GM12878 (cell line): ENCODE results near the gene DCBLD2. TPM values are rescaled to one million over a fixed set of nuclear protein-coding genes. Genes with fewer than 3 reads are reported as not detected.

Experiments
- ATAC-seq: fragments of 200-7000 bp; cut with Tn5 transposase; 3 replicates; pipeline ENCODE4 v1.9.1; 2020; ENCODE audit warnings: mild to moderate bottlenecking, moderate library complexity
- BruUV-seq: library from RNA; stranded (reverse); fragments of 400-500 nt; replicated peaks from 2 replicates; lab custom pipeline; 2021; lab: Mats Ljungman, UMichigan
- CTCF ChIA-PET: fragments of 300-600 bp; sonication (Branson Sonifier 250); formaldehyde crosslinking; extraction: SDS; loops from one replicate; lab custom pipeline; 2021; ENCODE audit warnings: inconsistent platforms; lab: Yijun Ruan, JAX
- POLR2A ChIA-PET: fragments of 350-600 bp; formaldehyde crosslinking; extraction: SDS; loops from one replicate; lab custom pipeline; 2021; ENCODE audit warnings: inconsistent platforms; lab: Charles Lee
- RAD21 ChIA-PET: fragments of 300-600 bp; sonication (Branson Sonifier 250); formaldehyde crosslinking; loops from one replicate; lab custom pipeline; 2023; ENCODE audit warnings: antibody characterized with exemption; ENCODE audit not compliant: unreplicated experiment; lab: Charles Lee
- SMC1A ChIA-PET: fragments of 300-600 bp; sonication (Branson Sonifier 250); formaldehyde crosslinking; loops from one replicate; lab custom pipeline; 2023; ENCODE audit not compliant: unreplicated experiment, uncharacterized antibody; lab: Charles Lee
- DNase-seq: peaks from one replicate; pipeline ENCODE4 v3.0.0-alpha.2; 2011; ENCODE audit warnings: low read depth, low spot score
- FAIRE-seq: peaks from 3 replicates; lab custom pipeline; 2011; peaks lifted over from hg19 to GRCh38; lab: Jason Lieb, UNC
- H2AFZ ChIP-seq: 2 replicates; pipeline ENCODE4 v1.6.0; 2011; ENCODE audit warnings: low read depth, low read length, control low read depth; ENCODE audit not compliant: control insufficient read depth
- H3K27ac ChIP-seq: 2 replicates; pipeline ENCODE4 v1.5.1; 2011; ENCODE audit warnings: control low read depth; ENCODE audit not compliant: control insufficient read depth, insufficient read depth
- H3K27me3 ChIP-seq, 2 experiments: replicated peaks in 1 of 2; 2 replicates each; pipeline versions ENCODE4 v1.6.0 to v1.6.1; 2011; ENCODE audit warnings: low read length in 1 of 2; ENCODE audit not compliant: control insufficient read depth in 2 of 2, insufficient read depth in 2 of 2
- H3K36me3 ChIP-seq, 2 experiments: 2 replicates each; pipeline ENCODE4 v1.5.1; 2011; ENCODE audit warnings: low read length in 1 of 2; ENCODE audit not compliant: control insufficient read depth in 2 of 2, insufficient read depth in 2 of 2
- H3K4me1 ChIP-seq: 2 replicates; pipeline ENCODE4 v1.6.1; 2011; ENCODE audit warnings: mild to moderate bottlenecking, low read length, moderate library complexity, mixed read lengths; ENCODE audit not compliant: control insufficient read depth, insufficient read depth
- H3K4me2 ChIP-seq: 2 replicates; pipeline ENCODE4 v1.6.0; 2011; ENCODE audit warnings: control low read depth; ENCODE audit not compliant: control insufficient read depth, insufficient read depth
- H3K4me3 ChIP-seq: fragments of 200-600 bp; sonication (generic); 2 replicates; pipeline ENCODE4 v1.5.1; 2016
- H3K79me2 ChIP-seq: 2 replicates; pipeline ENCODE4 v1.6.0; 2011; ENCODE audit warnings: low read length; ENCODE audit not compliant: control insufficient read depth, insufficient read depth
- H3K9ac ChIP-seq: 2 replicates; pipeline ENCODE4 v1.8.0; 2011; ENCODE audit warnings: low read length, control low read depth, mixed read lengths; ENCODE audit not compliant: control insufficient read depth, insufficient read depth
- H3K9me3 ChIP-seq: replicated peaks from 3 replicates; pipeline ENCODE4 v1.5.1; 2011; ENCODE audit warnings: mild to moderate bottlenecking, low read length; ENCODE audit not compliant: control insufficient read depth, insufficient read depth
- H4K20me1 ChIP-seq: 2 replicates; pipeline ENCODE4 v1.6.0; 2011; ENCODE audit not compliant: control insufficient read depth, insufficient read depth
- MEF2A ChIP-seq: IDR thresholded peaks from 2 replicates; pipeline ENCODE4 v1.6.1; 2011; ENCODE audit warnings: low read depth, mild to moderate bottlenecking, low read length, moderate library complexity; ENCODE audit not compliant: insufficient read depth
- WGBS: methylation state at CpG from one replicate; pipeline ENCODE4 v1.1.6; 2016; ENCODE audit warnings: low lambda C conversion rate; ENCODE audit not compliant: insufficient replicate concordance, insufficient coverage; ENCODE audit errors: missing lambda C conversion rate; 5-methylcytosine and 5-hydroxymethylcytosine counted together
- in situ Hi-C: fragments of 300-500 bp; cut with MboI; formaldehyde crosslinking; loops from 9 replicates; pipeline ENCODE4 v1.14.3; 2018; ENCODE audit warnings: mixed read lengths
- intact Hi-C: fragments of 100-400 bp; cut with micrococcal nuclease; formaldehyde crosslinking; loops from one replicate; pipeline ENCODE4 v1.14.2; 2022; ENCODE audit not compliant: unreplicated experiment
- polyA plus RNA-seq, 11 experiments: library from polyadenylated mRNA; depleted of rRNA in 4 of 11; unstranded in 6 of 11; stranded (reverse) in 5 of 11; fragments of >200 nt; fragmentation: Nextera tagmentation in 4 of 11; fragmentation: Illumina TruSeq in 1 of 11; extraction: Ambion mirVana in 4 of 11; extraction: Trizol in 1 of 11; gene quantifications; 1 replicate in 1 of 11; 2 replicates in 10 of 11; pipeline versions ENCODE4 v1.2.1 to v1.2.3, GENCODE V29; 2011 to 2016; ENCODE audit warnings: inconsistent platforms in 2 of 11, missing spikeins in 2 of 11, low read depth in 1 of 11
- total RNA-seq, 4 experiments: library from RNA; depleted of rRNA in 3 of 4; stranded (reverse); fragments of >200 nt in 3 of 4; fragmentation: Illumina TruSeq in 1 of 4; extraction: Trizol in 1 of 4; gene quantifications; 2 replicates each; pipeline versions ENCODE4 v1.2.1 to v1.2.3, GENCODE V29; 2013 to 2021
- TF ChIP-seq, protein P1 (sequence below): IDR thresholded peaks from 2 replicates; pipeline ENCODE4 v1.6.1; 2012; ENCODE audit warnings: improper control_type of control experiment, low read depth, low read length; ENCODE audit not compliant: insufficient replicate concordance

The DCBLD2 gene
- total and polyA plus RNA-seq, 10 of the 15 experiments (the other 5 are each of a cell fraction or from before 2014, with no cell fraction given): 1.6 to 5.9 (median 4.7) TPM

DNA sequence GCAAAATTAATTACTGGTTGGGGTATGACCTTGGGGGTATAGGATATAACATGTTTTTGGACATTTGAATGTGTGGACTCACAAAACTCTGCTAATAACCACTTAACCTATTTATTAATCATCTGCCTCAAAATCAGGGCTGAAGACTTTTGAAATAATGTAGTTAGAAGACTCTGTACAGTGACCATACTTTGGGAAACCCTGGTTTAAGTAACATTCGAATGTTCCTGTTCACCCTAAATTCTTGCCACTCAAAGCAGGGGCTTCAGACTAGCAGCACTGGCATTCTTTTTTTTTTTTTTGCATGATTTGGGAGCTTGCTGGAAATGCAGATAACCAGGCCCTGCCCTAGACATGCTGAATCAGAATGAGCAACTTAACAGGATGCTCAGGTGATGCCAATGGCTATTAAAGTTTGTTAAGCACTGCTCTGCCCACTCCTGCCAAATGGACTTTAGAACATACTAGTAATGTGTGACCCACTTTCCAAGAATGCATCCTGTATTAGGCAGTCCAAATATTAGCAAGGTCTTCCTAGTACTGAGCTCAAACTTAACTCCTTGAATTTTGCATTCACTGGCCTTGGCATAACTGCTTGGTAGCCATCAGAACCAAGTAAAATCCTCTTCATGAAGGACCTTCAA is 151.1 kb downstream of the DCBLD2 start:
- FAIRE-seq: no peak
- 71% methylated on average over 1 of the region's 1 CpG for WGBS
- no peaks in the 10 kb centered on the region for H3K27me3 ChIP-seq
- no peaks in the 10 kb centered on the region; the same call in 2 of the 3 replicates for H3K9me3 ChIP-seq
- H3K79me2 ChIP-seq: peaks cover 21% of the 10 kb centered on the region
- no peaks in the 10 kb centered on the region for H4K20me1 ChIP-seq
- POLR2A ChIA-PET: interaction anchor here (0.8 to 4.7 kb wide), 4 partner anchors 10 to 151 kb away, joined by 4 to 49 read pairs (median 12); partner anchors contain the start of genes DCBLD2 and ST3GAL6
- H3K4me1 ChIP-seq: peaks cover 3% of the 10 kb centered on the region; the same call in 1 of the 2 replicates
- DNase-seq: no peak
- CTCF ChIA-PET: interaction anchor here (1.0 to 1.7 kb wide), 3 partner anchors 15 to 148 kb away, joined by 3 to 6 read pairs (median 4); no protein-coding TSS in a partner anchor
- no peak overlapping the region for H3K9ac ChIP-seq
- in situ Hi-C loops (no loop called here), intact Hi-C loops (no loop called here)
- no peak overlapping the region for H2AFZ ChIP-seq
- TF ChIP-seq, protein P1, sequence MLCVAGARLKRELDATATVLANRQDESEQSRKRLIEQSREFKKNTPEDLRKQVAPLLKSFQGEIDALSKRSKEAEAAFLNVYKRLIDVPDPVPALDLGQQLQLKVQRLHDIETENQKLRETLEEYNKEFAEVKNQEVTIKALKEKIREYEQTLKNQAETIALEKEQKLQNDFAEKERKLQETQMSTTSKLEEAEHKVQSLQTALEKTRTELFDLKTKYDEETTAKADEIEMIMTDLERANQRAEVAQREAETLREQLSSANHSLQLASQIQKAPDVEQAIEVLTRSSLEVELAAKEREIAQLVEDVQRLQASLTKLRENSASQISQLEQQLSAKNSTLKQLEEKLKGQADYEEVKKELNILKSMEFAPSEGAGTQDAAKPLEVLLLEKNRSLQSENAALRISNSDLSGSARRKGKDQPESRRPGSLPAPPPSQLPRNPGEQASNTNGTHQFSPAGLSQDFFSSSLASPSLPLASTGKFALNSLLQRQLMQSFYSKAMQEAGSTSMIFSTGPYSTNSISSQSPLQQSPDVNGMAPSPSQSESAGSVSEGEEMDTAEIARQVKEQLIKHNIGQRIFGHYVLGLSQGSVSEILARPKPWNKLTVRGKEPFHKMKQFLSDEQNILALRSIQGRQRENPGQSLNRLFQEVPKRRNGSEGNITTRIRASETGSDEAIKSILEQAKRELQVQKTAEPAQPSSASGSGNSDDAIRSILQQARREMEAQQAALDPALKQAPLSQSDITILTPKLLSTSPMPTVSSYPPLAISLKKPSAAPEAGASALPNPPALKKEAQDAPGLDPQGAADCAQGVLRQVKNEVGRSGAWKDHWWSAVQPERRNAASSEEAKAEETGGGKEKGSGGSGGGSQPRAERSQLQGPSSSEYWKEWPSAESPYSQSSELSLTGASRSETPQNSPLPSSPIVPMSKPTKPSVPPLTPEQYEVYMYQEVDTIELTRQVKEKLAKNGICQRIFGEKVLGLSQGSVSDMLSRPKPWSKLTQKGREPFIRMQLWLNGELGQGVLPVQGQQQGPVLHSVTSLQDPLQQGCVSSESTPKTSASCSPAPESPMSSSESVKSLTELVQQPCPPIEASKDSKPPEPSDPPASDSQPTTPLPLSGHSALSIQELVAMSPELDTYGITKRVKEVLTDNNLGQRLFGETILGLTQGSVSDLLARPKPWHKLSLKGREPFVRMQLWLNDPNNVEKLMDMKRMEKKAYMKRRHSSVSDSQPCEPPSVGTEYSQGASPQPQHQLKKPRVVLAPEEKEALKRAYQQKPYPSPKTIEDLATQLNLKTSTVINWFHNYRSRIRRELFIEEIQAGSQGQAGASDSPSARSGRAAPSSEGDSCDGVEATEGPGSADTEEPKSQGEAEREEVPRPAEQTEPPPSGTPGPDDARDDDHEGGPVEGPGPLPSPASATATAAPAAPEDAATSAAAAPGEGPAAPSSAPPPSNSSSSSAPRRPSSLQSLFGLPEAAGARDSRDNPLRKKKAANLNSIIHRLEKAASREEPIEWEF: no peak
- TF ChIP-seq MEF2A: 0 out of 2 replicates have a peak, but pooled peaks have one; percentile 4
- SMC1A ChIA-PET: interaction anchor here (0.6 to 5.2 kb wide), 7 partner anchors 11 to 256 kb away, joined by 3 to 82 read pairs (median 4); partner anchors contain the start of gene ST3GAL6
- no peaks in the 10 kb centered on the region for H3K36me3 ChIP-seq
- H3K4me2 ChIP-seq: no peak overlapping the region
- RAD21 ChIA-PET: interaction anchor here (0.6 to 4.2 kb wide), 11 partner anchors 8 to 157 kb away, joined by 3 to 36 read pairs (median 6); partner anchors contain the start of gene CPOX
- no peak overlapping the region for H3K4me3 ChIP-seq
- no TSS peak for BruUV-seq
- H3K27ac ChIP-seq: no peak overlapping the region
- peak; percentile 39 for ATAC-seq
